Measurements from ENCODE around the gene LMO1. TPM values are rescaled to one million over a fixed set of nuclear protein-coding genes. Genes with fewer than 3 reads are reported as not detected.

Gene LMO1
- total RNA-seq, 2 experiments from 2014 or later = not detected

DNA sequence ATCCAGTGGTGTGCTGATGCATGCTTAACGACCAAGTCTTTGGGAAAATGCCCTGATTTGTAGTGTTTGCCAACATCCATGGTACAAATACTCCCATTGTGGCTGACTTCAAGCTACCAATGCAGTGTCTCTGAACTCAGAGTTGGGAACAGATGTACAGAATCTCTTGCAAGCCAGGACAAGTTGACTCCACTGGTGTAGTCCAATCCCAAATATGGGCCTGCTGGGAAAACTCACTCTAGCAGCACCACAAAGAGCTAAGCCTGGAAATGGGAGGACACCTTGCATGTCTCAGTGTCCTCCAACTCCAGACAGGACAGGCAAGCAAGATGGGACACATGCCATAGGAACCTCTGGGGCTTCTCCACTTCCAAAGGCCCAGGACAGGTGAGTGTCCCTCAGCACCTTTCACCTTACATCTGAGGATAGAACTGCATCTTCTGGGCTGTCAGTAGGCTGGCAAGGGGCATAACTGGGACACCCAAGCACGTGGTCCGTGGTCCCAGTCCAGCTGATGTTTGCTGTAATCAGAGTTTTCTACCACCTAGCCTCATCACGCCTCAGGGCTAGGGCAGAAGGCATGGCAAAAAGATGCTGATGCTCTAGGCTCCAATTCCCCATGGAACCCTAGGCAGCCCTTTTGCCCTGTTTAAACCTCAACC is 6.5 kb downstream of the LMO1 start:
- Mint-ChIP-seq H3K36me3 (ENCODE audit: low read depth) (no peaks in the 10 kb centered on the region), H3K9me3 (no peaks in the 10 kb centered on the region), H3K27me3 (peaks cover 27% of the 10 kb centered on the region), H3K27ac (no peak overlapping the region), H3K4me3 (no peak overlapping the region), H3K4me1 (no peaks in the 10 kb centered on the region)
- ChIA-PET CTCF (interaction anchor here (1.4 kb wide), 1 partner anchor 10 kb away, joined by 4 read pairs; no protein-coding TSS in a partner anchor), POLR2A (no interaction called here)
- no peak for DNase-seq

DNA sequence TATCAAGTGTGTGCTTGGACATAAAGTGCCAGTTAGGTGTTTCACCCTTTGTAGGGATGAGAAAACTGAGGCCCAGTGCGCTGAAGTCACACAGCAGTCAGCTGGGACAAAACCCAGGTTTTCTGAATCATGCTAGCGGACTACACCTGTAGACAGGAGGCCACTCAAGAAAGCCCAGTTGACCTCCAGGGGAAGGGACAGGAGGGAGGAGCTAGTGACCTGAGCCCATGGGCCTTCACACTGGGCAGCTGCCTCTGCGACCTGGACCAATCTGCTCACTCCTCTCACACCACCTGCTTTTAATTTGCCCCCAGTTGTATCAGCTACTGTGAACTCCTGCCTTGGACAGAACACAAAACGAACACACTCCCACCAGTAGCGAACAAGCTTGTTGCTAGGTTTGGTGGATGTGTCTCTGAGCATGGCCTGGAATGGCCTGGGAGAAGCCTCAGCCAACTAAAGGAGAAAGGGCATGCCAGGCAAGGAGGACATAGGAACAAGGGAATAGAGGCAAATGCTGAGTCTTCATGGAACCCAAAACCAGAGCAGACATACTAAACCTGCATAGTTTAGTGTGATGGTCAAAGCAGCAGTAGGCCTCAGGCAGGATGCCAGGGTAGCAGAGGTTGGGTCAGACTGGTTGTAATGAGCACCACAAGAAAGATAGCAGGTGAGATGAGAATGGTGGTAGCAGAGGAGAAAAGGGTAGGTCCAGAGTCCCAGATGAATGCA is 7.2 kb downstream of the LMO1 start:
- CTCF ChIA-PET = no interaction called here
- H3K4me3 Mint-ChIP-seq = no peak overlapping the region
- no peaks in the 10 kb centered on the region for H3K9me3 Mint-ChIP-seq
- no peak overlapping the region for H3K27ac Mint-ChIP-seq
- no peak for DNase-seq
- POLR2A ChIA-PET = no interaction called here
- H3K4me1 Mint-ChIP-seq = no peaks in the 10 kb centered on the region
- H3K27me3 Mint-ChIP-seq = peaks cover 20% of the 10 kb centered on the region
- no peaks in the 10 kb centered on the region for H3K36me3 Mint-ChIP-seq (ENCODE audit: low read depth)

DNA sequence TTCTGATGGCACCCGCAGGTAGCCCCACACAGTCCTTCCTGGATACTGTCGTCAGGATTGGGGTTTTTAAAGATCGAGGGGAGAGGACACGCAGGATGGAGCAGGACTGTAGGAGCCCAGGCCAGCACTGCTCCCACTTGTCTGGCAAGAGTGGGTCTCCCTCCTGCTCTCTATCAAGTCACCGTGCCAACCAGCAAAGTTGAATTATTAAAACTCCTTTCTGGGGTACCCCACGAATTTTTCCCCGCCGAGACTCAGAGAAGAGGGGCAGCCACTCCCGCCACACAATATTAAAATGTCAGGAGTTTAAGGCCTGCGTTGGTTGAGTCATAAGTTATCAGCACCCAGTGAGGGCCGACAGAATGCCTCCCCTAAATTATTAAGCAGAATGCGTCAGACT is 10.1 kb downstream of the LMO1 start:
- POLR2A ChIA-PET = no interaction called here
- Mint-ChIP-seq H3K4me1 (no peaks in the 10 kb centered on the region), H3K4me3 (no peak overlapping the region), H3K27me3 (no peaks in the 10 kb centered on the region), H3K9me3 (no peaks in the 10 kb centered on the region), H3K36me3 (ENCODE audit: low read depth) (no peaks in the 10 kb centered on the region), H3K27ac (no peak overlapping the region)
- CTCF ChIA-PET = no interaction called here
- no peak for DNase-seq

DNA sequence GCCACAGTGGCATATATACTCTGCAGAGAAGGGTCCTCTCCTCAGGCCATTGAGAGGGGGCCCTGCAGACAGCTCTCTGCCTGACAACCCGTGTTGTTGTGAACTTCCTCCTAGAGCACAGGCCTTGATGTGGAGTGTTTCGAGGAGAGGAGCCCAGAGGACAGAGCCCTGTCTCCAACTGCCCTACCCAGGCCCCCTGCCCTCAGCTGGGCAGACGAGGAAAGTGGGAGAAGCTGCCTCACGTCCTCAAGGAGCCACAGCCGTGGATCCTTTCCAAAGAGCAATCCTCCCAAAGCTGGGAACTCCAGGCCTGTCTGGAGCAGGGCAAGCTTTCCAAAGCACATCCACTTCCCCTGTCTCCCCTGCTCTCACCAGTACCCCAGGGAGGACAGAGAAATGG is 10.7 kb downstream of the LMO1 start:
- Mint-ChIP-seq H3K4me3 (no peak overlapping the region), H3K9me3 (no peaks in the 10 kb centered on the region), H3K4me1 (no peaks in the 10 kb centered on the region), H3K27me3 (peaks cover 2% of the 10 kb centered on the region), H3K27ac (no peak overlapping the region), H3K36me3 (ENCODE audit: low read depth) (no peaks in the 10 kb centered on the region)
- POLR2A ChIA-PET = no interaction called here
- no peak for DNase-seq
- CTCF ChIA-PET = no interaction called here

DNA sequence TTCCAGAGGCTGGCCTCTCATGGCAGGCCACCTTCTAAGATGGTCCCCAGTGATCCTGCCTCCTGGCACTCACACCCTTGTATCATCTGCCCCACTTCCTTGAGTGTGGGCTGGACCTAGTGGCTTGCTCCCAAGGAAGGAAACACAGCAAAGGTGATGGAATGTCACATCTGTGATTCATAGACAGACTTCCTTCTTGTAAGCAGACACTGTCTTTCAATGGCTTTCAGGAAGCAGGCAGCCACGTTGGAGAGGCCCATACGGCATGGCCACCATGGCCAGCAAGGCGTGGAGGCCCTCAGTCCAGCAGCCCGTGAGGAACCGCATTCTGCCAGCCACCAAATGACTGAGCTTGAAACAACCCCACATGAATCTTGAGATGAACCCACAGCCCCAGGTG is 11.3 kb downstream of the LMO1 start:
- Mint-ChIP-seq H3K27ac (no peak overlapping the region), H3K4me1 (no peaks in the 10 kb centered on the region), H3K4me3 (no peak overlapping the region), H3K27me3 (peaks cover 4% of the 10 kb centered on the region), H3K9me3 (no peaks in the 10 kb centered on the region), H3K36me3 (ENCODE audit: low read depth) (no peaks in the 10 kb centered on the region)
- ChIA-PET POLR2A (no interaction called here), CTCF (no interaction called here)
- no peak for DNase-seq

DNA sequence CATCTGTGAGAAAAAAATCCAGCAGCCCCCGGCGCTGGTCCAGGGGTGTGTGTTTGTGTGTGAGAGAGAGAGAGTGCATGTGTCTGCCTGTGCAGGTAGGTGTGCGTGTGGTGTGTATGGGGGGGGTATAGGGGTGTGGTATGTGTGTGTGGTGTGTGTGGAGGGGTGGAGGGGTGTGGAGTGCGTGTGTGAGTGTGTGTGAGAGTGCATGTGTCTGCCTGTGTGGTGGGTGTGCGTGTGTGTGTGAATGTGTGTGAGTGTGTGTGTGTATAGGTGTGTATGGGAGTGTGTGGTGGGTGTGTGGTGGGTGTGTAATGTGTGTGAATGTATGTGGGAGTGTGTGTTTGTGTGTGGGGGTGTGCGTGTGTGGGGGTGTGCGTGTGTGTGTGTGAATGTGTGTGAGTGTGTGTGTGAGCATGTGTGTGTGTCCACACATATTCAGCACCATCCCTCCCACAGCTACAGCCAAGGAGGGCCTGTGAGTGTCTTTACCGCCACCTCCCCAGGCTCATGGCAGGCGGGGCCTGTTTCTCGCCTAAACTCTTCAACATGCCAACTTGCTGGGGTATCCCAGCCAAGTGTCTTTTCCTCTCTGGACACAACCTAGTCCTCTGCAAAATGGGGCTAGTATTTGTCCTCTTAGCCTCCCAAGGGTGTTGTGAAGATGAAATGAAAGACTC is 11.9 kb downstream of the LMO1 start:
- ChIA-PET CTCF (no interaction called here), POLR2A (no interaction called here)
- no peak for DNase-seq
- no peak overlapping the region for H3K4me3 Mint-ChIP-seq
- H3K27ac Mint-ChIP-seq = no peak overlapping the region
- H3K27me3 Mint-ChIP-seq = peaks cover 4% of the 10 kb centered on the region
- no peaks in the 10 kb centered on the region for H3K36me3 Mint-ChIP-seq (ENCODE audit: low read depth)
- H3K4me1 Mint-ChIP-seq = no peaks in the 10 kb centered on the region
- no peaks in the 10 kb centered on the region for H3K9me3 Mint-ChIP-seq

DNA sequence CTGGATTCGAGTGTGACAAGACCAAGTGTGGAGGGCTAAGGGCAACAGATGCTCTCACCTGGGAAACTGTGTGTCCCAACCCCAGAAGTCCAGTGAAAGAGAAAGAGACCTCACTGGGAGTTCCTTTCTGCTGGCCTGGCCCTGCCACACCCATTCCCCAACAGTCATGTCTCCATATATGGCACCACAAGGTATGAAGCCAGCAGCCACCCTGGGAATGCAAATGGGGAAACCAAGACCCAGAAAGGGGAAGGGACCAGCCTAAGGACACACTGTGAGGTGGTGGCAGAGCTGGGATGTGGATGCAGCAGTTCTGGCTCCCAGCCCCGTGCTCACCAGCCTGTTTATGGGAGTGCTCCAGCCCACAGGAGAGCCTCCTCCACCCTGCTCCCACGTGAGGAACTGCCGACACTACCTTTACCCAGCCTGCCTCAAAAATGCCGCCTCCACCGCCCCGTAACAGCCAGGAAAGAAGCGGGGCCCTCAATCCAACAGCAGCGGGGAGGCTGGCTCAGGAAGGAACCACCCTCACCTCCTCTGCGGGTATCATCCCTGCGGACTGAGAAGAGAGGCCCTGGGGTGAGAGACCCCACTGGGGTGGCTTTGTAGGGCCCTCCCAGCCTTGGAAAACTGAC is 12.6 kb downstream of the LMO1 start:
- H3K36me3 Mint-ChIP-seq (ENCODE audit: low read depth) = no peaks in the 10 kb centered on the region
- peaks cover 8% of the 10 kb centered on the region for H3K27me3 Mint-ChIP-seq
- no peak for DNase-seq
- POLR2A ChIA-PET = no interaction called here
- no peaks in the 10 kb centered on the region for H3K4me1 Mint-ChIP-seq
- CTCF ChIA-PET = no interaction called here
- H3K27ac Mint-ChIP-seq = no peak overlapping the region
- no peak overlapping the region for H3K4me3 Mint-ChIP-seq
- no peaks in the 10 kb centered on the region for H3K9me3 Mint-ChIP-seq

DNA sequence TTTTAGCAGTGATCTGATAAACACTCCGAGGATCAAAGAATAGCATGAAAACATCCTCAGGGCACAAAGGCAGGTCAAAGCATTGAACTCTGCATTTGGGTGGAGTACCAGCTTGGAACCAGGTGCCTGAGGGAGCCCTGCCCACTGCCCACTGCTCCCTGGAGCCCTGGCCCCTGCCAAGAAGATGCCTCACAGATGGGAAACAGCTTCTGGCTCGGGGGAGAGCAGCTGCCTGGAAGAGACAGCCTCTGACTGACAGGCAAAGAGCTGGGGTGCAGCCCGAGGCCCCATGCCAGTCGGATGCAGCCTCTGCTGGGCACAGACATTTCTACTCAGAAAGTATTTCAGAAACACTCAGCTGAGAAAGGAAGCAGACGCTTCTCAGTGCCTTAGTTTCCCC is 13.2 kb downstream of the LMO1 start:
- Mint-ChIP-seq H3K9me3 (no peaks in the 10 kb centered on the region), H3K27ac (no peak overlapping the region), H3K27me3 (peaks cover 10% of the 10 kb centered on the region), H3K36me3 (ENCODE audit: low read depth) (no peaks in the 10 kb centered on the region), H3K4me1 (no peaks in the 10 kb centered on the region), H3K4me3 (no peak overlapping the region)
- ChIA-PET POLR2A (no interaction called here), CTCF (interaction anchor here (0.7 to 1.3 kb wide), 2 partner anchors 13 to 141 kb away, joined by 3 read pairs; partner anchors contain the start of gene LMO1)
- no peak for DNase-seq

DNA sequence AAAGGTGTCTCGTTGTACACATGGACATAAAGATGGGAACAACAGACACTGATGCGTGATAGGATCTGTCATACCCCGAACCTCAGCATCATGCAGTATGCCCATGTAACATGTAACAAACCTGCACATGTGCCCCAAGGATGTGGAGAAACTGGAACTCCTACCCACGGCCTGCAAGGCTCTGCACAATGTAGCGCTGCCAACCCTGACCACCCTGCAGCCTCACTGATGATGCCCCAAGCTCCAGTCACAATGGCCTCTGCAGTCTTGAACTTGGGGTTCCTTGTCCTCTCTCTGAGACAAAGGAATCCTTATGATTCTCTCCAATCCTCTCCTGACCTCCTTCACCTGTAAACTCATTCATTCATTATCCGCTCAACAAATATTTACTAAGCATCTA is 14.2 kb downstream of the LMO1 start:
- Mint-ChIP-seq H3K27me3 (peaks cover 10% of the 10 kb centered on the region), H3K4me1 (no peaks in the 10 kb centered on the region), H3K4me3 (no peak overlapping the region), H3K9me3 (no peaks in the 10 kb centered on the region), H3K36me3 (ENCODE audit: low read depth) (no peaks in the 10 kb centered on the region), H3K27ac (no peak overlapping the region)
- no peak for DNase-seq
- POLR2A ChIA-PET = interaction anchor here (0.6 kb wide), 1 partner anchor 15 kb away, joined by 8 read pairs; no protein-coding TSS in a partner anchor
- CTCF ChIA-PET = interaction anchor here (1.3 kb wide), 1 partner anchor 14 kb away, joined by 3 read pairs; the partner anchor contains the start of gene LMO1

DNA sequence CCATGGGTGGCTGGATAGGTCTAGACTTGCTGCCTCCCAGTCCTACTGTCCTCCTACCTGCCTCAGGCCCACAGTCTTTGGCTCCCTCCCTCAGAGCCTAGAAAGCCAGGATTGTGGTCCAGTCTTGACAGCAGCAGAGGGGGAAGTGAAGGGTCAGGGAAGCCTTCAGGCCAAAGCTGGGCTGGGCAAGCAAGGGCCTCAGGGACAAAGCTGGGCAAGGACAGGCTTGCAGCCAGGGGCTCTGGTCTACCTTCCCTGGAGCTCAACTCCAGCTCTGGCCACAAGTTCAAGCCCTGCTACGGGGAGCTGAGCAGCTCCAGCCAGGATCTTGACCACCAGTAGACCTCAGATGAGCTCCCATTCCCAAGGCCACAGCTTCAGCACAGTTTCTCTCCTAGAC is 14.9 kb downstream of the LMO1 start:
- CTCF ChIA-PET = no interaction called here
- no peak overlapping the region for H3K27ac Mint-ChIP-seq

DNA sequence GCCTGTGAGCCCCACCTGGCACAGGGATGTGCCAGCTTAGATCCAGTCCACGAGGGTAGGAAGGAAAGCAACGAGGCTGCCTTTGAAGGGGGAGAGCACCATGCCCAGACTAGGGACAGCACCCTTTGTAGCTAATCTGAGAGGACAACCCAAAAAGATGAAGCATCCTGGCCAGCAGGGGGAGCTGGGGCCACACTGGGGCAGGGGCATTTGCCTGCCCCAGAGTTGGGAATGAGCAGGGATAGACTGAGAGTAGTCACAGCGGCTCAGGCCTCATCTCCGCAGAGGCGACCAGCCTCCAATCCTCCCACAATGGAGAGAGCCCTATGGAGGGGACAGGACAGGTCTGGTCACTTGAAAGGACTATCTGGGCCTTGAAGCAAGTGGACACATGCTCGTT is 16.4 kb downstream of the LMO1 start:
- Mint-ChIP-seq H3K27ac (no peak overlapping the region), H3K9me3 (no peaks in the 10 kb centered on the region), H3K36me3 (ENCODE audit: low read depth) (no peaks in the 10 kb centered on the region), H3K27me3 (peaks cover 10% of the 10 kb centered on the region), H3K4me3 (no peak overlapping the region), H3K4me1 (no peaks in the 10 kb centered on the region)
- POLR2A ChIA-PET = no interaction called here
- peak; percentile 20 for DNase-seq
- CTCF ChIA-PET = interaction anchor here (0.6 to 1.5 kb wide), 5 partner anchors 11 to 746 kb away, joined by 3 to 4 read pairs (median 3); partner anchors contain the start of gene LMO1

More for the DNA sequence above, 14.9 kb downstream of the LMO1 start:
- H3K27me3 Mint-ChIP-seq = peaks cover 10% of the 10 kb centered on the region
- POLR2A ChIA-PET = no interaction called here
- H3K36me3 Mint-ChIP-seq (ENCODE audit: low read depth) = no peaks in the 10 kb centered on the region
- no peaks in the 10 kb centered on the region for H3K4me1 Mint-ChIP-seq
- no peaks in the 10 kb centered on the region for H3K9me3 Mint-ChIP-seq
- no peak for DNase-seq
- H3K4me3 Mint-ChIP-seq = no peak overlapping the region

DNA sequence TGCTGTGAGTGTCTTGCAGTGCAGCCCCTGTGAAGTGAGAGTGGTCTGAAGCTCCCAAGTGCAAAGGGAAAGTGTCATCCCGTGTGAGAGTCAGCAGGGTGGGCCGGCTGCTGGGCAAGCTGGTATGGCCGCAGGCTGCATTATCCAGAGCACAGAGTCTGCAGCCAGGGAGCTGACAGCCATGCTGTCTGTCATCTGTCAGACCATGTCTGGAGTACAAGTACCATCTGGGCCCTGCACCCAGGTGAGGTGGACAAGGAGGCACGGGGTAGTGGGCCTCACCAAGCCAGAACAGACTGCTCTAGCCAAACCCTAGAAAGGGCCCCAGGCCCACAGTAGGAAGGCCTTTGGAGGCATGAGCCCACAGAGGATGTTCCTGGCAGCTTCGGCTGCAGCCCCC is 20.2 kb downstream of the LMO1 start:
- POLR2A ChIA-PET = no interaction called here
- H3K36me3 Mint-ChIP-seq (ENCODE audit: low read depth) = no peaks in the 10 kb centered on the region
- CTCF ChIA-PET = interaction anchor here (1.4 to 1.7 kb wide), 2 partner anchors 20 to 324 kb away, joined by 3 to 5 read pairs; partner anchors contain the start of gene LMO1
- no peaks in the 10 kb centered on the region for H3K4me1 Mint-ChIP-seq
- H3K9me3 Mint-ChIP-seq = no peaks in the 10 kb centered on the region
- H3K27me3 Mint-ChIP-seq = peaks cover 10% of the 10 kb centered on the region
- no peak overlapping the region for H3K27ac Mint-ChIP-seq
- H3K4me3 Mint-ChIP-seq = no peak overlapping the region
- no peak for DNase-seq

All from activated CD4-positive, alpha-beta T cell treated with anti-CD3 and anti-CD28 coated beads, Interleukin-2, amount 10 ng/mL, durations not matched to agents 7 days and 5 days (primary cell).